ENCODE data around the gene COMMD10. TPM values are rescaled to one million over a fixed set of nuclear protein-coding genes. Genes with fewer than 3 reads are reported as not detected.

The COMMD10 gene
- total and polyA plus RNA-seq, 2 of the 4 experiments (the other 2 are of a cell fraction): 12.8 to 20.4 TPM

DNA sequence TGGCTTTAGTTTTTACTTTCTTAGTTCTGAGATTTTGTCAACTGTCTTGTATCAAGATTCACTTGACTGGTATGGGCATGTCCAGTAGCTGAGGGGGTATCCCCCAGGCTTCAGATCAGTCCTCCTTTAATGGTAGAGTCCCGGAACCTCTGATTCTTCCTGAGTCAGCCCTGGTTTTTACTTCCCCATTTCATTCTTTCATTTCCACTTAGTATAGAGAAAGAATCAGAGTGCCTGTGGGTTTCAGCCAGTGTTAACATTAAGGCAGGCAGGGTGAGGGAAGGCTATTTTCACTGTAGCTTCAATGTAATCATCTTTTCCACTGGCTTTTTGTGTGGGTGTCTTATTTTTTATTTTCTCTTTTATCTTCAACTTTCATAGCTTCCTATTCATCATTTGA, 8.3 kb upstream of the COMMD10 start:
- no CpG with 5 or more reads among the region's 1 CpG for WGBS, 2 experiments (ENCODE audit: extremely low coverage in 2 of 2, insufficient read length in 1 of 2)
- no peak for ATAC-seq (ENCODE audit: low read depth)

More for the DNA sequence above, 8.3 kb upstream of the COMMD10 start:
- Histone ChIP-seq H2AK9ac (replicated peaks; ENCODE audit: low read depth, low read length, poor library complexity) (no peak overlapping the region), H3K14ac (replicated peaks; ENCODE audit: low read depth, low read length) (no peak overlapping the region), H4K8ac (ENCODE audit: low read depth in 2 of 2, low read length in 2 of 2) (no peak overlapping the region), H2BK15ac (ENCODE audit: low read depth, low read length) (no peak overlapping the region), H3K27me3 (ENCODE audit: control insufficient read depth, insufficient read depth, low read length) (peaks cover 2% of the 10 kb centered on the region; the same call in 1 of the 2 replicates), H3K27ac (ENCODE audit: insufficient read depth, low read length) (no peak overlapping the region), H3K9me3 (ENCODE audit: control insufficient read depth, insufficient read depth, low read length) (no peaks in the 10 kb centered on the region), H3K4me2 (ENCODE audit: low read depth, low read length) (no peak overlapping the region), H3K4me1 (ENCODE audit: control insufficient read depth, insufficient read depth, low read length) (no peaks in the 10 kb centered on the region), H2BK120ac (ENCODE audit: low read depth, low read length) (no peak overlapping the region), H3K56ac (ENCODE audit: extremely low read depth, insufficient read depth, low read length) (no peak overlapping the region), H3K79me1 (ENCODE audit: low read depth in 1 of 2, low read length in 2 of 2) (no peaks in the 10 kb centered on the region), H2BK20ac (ENCODE audit: low read depth, low read length) (no peak overlapping the region), H2AK5ac (ENCODE audit: low read depth, low read length) (no peak overlapping the region), H4K20me1 (ENCODE audit: insufficient read depth, low read length) (no peaks in the 10 kb centered on the region), H3K18ac (ENCODE audit: low read depth, low read length) (no peak overlapping the region), H3K4ac (ENCODE audit: low read depth, low read length) (no peak overlapping the region), H4K5ac (ENCODE audit: low read depth, low read length) (no peak overlapping the region), H3K9me1 (ENCODE audit: insufficient read depth, low read length) (no peaks in the 10 kb centered on the region), H3K36me3 (ENCODE audit: control insufficient read depth, insufficient read depth, low read length) (no peaks in the 10 kb centered on the region), H4K91ac (ENCODE audit: insufficient read depth, low read depth, low read length) (no peak overlapping the region), H3K9ac (ENCODE audit: low read depth, low read length) (no peak overlapping the region), H2BK5ac (ENCODE audit: low read depth, low read length, poor library complexity, severe bottlenecking) (no peak overlapping the region), H3K4me3 (ENCODE audit: insufficient read depth, low read depth, low read length) (no peak overlapping the region), H2AFZ (replicated peaks; ENCODE audit: low read length, poor library complexity) (no peak overlapping the region), H3K23ac (ENCODE audit: low read depth, low read length) (no peak overlapping the region)
- no TSS peak for BruUV-seq (replicated peaks)
- ChIA-PET CTCF (interaction anchor here (1.1 kb wide), 1 partner anchor 45 kb away, joined by 4 read pairs; no protein-coding TSS in a partner anchor), POLR2A (ENCODE audit: unreplicated experiment) (no interaction called here)
- in situ Hi-C loops (cut with MboI; ENCODE audit: low sequenced_read_pairs): no loop called here
- no peak for DNase-seq
- TF ChIP-seq NFE2L2 (IDR thresholded peaks at IDR 0.05; ENCODE audit: low read depth, low read length) (no peak), MAZ (IDR thresholded peaks at IDR 0.05; ENCODE audit: borderline replicate concordance, low read depth, low read length) (no peak), RCOR1 (IDR thresholded peaks at IDR 0.05; ENCODE audit: insufficient replicate concordance, low read length) (no peak)
- intact Hi-C loops (cut with micrococcal nuclease): loop anchor here (10.0 kb wide), 1 partner anchor 772 kb away; no protein-coding TSS in a partner anchor
- dilution Hi-C loops (cut with HindIII; ENCODE audit: low sequenced_read_pairs, unreplicated experiment): no loop called here

Data from IMR-90 (cell line).